ENCODE results near the gene VTN. TPM values are rescaled to one million over a fixed set of nuclear protein-coding genes. Genes with fewer than 3 reads are reported as not detected.

VTN gene
- polyA plus RNA-seq, 1 donor (not counting 4 experiments of a cell fraction or from before 2014, with no cell fraction given) = not detected

DNA sequence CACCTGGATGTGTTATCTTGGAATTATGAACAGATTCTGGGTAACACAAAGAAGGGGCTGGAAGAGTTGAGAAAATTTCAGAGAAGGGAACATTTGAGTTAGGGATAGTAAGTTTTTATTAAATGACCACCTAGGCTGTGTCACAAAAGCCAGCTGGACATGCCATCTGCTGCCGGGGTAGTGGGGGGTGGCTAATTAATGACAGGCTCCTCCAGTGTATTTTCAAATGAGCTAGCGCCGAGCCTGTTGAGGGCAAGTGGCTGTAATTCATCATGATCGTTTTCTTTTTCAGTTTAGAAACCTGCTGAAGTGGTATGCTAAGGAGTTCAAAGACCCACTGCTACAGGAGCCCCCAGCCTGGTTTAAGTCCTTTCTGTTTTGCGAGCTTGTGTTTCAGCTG is 44.9 kb downstream of the VTN start:
- Histone ChIP-seq H3K9me3 (ENCODE audit: control insufficient read depth, low read depth, low read length) (no peaks in the 10 kb centered on the region), H3K9me1 (ENCODE audit: control insufficient read depth, extremely low read depth, insufficient read depth, low read length) (peaks cover 2% of the 10 kb centered on the region), H3K9ac (ENCODE audit: control insufficient read depth, extremely low read depth, insufficient read depth, low read length) (no peak overlapping the region), H3K4me1 (ENCODE audit: control insufficient read depth, extremely low read depth, insufficient read depth, low read length) (peaks cover 24% of the 10 kb centered on the region), H2AFZ (ENCODE audit: control insufficient read depth, low read length) (no peak overlapping the region), H3K27ac (ENCODE audit: control insufficient read depth, insufficient read depth, low read length) (no peak overlapping the region), H3K4me2 (ENCODE audit: control insufficient read depth, extremely low read depth, insufficient read depth, low read depth, low read length) (no peak overlapping the region), H3K4me3 (ENCODE audit: control insufficient read depth in 2 of 3, extremely low read depth in 1 of 3, insufficient read depth in 2 of 3, low read depth in 1 of 3, low read length in 3 of 3) (no peak overlapping the region), H3K79me2 (ENCODE audit: control insufficient read depth, insufficient read depth, low read length) (peaks cover 35% of the 10 kb centered on the region), H4K20me1 (ENCODE audit: control insufficient read depth, extremely low read depth, insufficient read depth, low read length) (no peaks in the 10 kb centered on the region), H3K27me3 (ENCODE audit: control insufficient read depth, extremely low read depth, insufficient read depth, low read length) (no peaks in the 10 kb centered on the region), H3K36me3 (ENCODE audit: control insufficient read depth in 2 of 2, extremely low read depth in 1 of 2, insufficient read depth in 2 of 2, low read length in 2 of 2) (peaks cover 7 to 14% of the 10 kb centered on the region in 2 experiments)
- dilution Hi-C loops (cut with MboI; ENCODE audit: extremely low pct_ligation_motif_present, low sequenced_read_pairs) = no loop called here
- no peak for DNase-seq (ENCODE audit: low read depth, low spot score)
- no peak for TF ChIP-seq EZH2 (IDR thresholded peaks at IDR 0.05; ENCODE audit: low read length)
- TF ChIP-seq, protein P1, sequence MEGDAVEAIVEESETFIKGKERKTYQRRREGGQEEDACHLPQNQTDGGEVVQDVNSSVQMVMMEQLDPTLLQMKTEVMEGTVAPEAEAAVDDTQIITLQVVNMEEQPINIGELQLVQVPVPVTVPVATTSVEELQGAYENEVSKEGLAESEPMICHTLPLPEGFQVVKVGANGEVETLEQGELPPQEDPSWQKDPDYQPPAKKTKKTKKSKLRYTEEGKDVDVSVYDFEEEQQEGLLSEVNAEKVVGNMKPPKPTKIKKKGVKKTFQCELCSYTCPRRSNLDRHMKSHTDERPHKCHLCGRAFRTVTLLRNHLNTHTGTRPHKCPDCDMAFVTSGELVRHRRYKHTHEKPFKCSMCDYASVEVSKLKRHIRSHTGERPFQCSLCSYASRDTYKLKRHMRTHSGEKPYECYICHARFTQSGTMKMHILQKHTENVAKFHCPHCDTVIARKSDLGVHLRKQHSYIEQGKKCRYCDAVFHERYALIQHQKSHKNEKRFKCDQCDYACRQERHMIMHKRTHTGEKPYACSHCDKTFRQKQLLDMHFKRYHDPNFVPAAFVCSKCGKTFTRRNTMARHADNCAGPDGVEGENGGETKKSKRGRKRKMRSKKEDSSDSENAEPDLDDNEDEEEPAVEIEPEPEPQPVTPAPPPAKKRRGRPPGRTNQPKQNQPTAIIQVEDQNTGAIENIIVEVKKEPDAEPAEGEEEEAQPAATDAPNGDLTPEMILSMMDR (optimal IDR thresholded peaks at IDR 0.05 in 1 of 3, IDR thresholded peaks at IDR 0.05 in 1 of 3, conservative IDR thresholded peaks at IDR 0.05 in 1 of 3; ENCODE audit: extremely low read depth in 1 of 3, insufficient read depth in 2 of 3, low read length in 3 of 3) = no peak
- FAIRE-seq = no peak

DNA sequence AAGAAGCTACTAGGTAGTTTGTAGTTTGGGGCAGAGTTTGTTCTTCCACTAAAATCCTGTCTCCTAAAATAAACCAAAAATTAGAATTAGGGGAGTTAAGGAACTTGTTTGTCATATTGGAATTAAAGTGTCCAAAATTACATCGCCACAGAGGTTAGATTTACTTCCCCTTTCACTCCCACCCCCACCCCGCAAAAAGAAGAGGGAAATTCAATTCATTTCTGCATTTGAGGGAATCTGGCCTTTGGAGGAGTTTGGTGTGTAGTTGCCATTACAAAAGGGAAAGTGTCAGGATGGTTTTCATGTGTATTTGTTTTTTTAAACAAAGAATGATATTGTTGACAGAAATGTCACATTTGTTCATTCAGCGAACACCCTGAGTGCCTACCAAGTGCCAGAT is 45.3 kb downstream of the VTN start:
- no peak overlapping the region for H3K4me2 ChIP-seq (ENCODE audit: control insufficient read depth, extremely low read depth, insufficient read depth, low read depth, low read length)
- H4K20me1 ChIP-seq (ENCODE audit: control insufficient read depth, extremely low read depth, insufficient read depth, low read length) = no peaks in the 10 kb centered on the region
- no peak overlapping the region for H3K27ac ChIP-seq (ENCODE audit: control insufficient read depth, insufficient read depth, low read length)
- H3K9me1 ChIP-seq (ENCODE audit: control insufficient read depth, extremely low read depth, insufficient read depth, low read length) = peaks cover 2% of the 10 kb centered on the region
- peaks cover 6 to 14% of the 10 kb centered on the region in 2 experiments for H3K36me3 ChIP-seq (ENCODE audit: control insufficient read depth in 2 of 2, extremely low read depth in 1 of 2, insufficient read depth in 2 of 2, low read length in 2 of 2)
- H3K9ac ChIP-seq (ENCODE audit: control insufficient read depth, extremely low read depth, insufficient read depth, low read length) = no peak overlapping the region
- TF ChIP-seq, protein P1 (optimal IDR thresholded peaks at IDR 0.05 in 1 of 3, IDR thresholded peaks at IDR 0.05 in 1 of 3, conservative IDR thresholded peaks at IDR 0.05 in 1 of 3; ENCODE audit: extremely low read depth in 1 of 3, insufficient read depth in 2 of 3, low read length in 3 of 3) = no peak
- no peak for TF ChIP-seq EZH2 (IDR thresholded peaks at IDR 0.05; ENCODE audit: low read length)
- dilution Hi-C loops (cut with MboI; ENCODE audit: extremely low pct_ligation_motif_present, low sequenced_read_pairs) = no loop called here
- no peak overlapping the region for H2AFZ ChIP-seq (ENCODE audit: control insufficient read depth, low read length)
- H3K4me3 ChIP-seq (ENCODE audit: control insufficient read depth in 2 of 3, extremely low read depth in 1 of 3, insufficient read depth in 2 of 3, low read depth in 1 of 3, low read length in 3 of 3) = no peak overlapping the region
- FAIRE-seq (no peak), DNase-seq (ENCODE audit: low read depth, low spot score) (no peak)
- peaks cover 39% of the 10 kb centered on the region for H3K79me2 ChIP-seq (ENCODE audit: control insufficient read depth, insufficient read depth, low read length)
- H3K4me1 ChIP-seq (ENCODE audit: control insufficient read depth, extremely low read depth, insufficient read depth, low read length) = peaks cover 28% of the 10 kb centered on the region
- H3K9me3 ChIP-seq (ENCODE audit: control insufficient read depth, low read depth, low read length) = no peaks in the 10 kb centered on the region
- no peaks in the 10 kb centered on the region for H3K27me3 ChIP-seq (ENCODE audit: control insufficient read depth, extremely low read depth, insufficient read depth, low read length)

Measured in keratinocyte (primary cell).